Keratinocyte (primary cell): ENCODE data around the gene ELP4.

Source experiments
- EZH2 ChIP-seq: IDR thresholded peaks from one replicate; pipeline ENCODE4 v1.6.1; 2012; ENCODE audit warnings: inconsistent platforms, mild to moderate bottlenecking, low read length, moderate library complexity
- TF ChIP-seq, protein P1 (sequence below), 3 experiments: IDR thresholded peaks in 1 of 3; conservative IDR thresholded peaks in 1 of 3; optimal IDR thresholded peaks in 1 of 3; 2 replicates in 2 of 3; 3 replicates in 1 of 3; pipeline versions ENCODE3 to v1.5.1; 2011; ENCODE audit warnings: low read length in 3 of 3, mild to moderate bottlenecking in 3 of 3, moderate library complexity in 2 of 3, control low read depth in 1 of 3, inconsistent platforms in 1 of 3; ENCODE audit not compliant: insufficient read depth in 2 of 3; ENCODE audit errors: extremely low read depth in 1 of 3

- TF ChIP-seq EZH2 = peak; percentile 35
- TF ChIP-seq, protein P1, sequence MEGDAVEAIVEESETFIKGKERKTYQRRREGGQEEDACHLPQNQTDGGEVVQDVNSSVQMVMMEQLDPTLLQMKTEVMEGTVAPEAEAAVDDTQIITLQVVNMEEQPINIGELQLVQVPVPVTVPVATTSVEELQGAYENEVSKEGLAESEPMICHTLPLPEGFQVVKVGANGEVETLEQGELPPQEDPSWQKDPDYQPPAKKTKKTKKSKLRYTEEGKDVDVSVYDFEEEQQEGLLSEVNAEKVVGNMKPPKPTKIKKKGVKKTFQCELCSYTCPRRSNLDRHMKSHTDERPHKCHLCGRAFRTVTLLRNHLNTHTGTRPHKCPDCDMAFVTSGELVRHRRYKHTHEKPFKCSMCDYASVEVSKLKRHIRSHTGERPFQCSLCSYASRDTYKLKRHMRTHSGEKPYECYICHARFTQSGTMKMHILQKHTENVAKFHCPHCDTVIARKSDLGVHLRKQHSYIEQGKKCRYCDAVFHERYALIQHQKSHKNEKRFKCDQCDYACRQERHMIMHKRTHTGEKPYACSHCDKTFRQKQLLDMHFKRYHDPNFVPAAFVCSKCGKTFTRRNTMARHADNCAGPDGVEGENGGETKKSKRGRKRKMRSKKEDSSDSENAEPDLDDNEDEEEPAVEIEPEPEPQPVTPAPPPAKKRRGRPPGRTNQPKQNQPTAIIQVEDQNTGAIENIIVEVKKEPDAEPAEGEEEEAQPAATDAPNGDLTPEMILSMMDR (optimal IDR thresholded peaks at IDR 0.05 in 1 of 3, IDR thresholded peaks at IDR 0.05 in 1 of 3, conservative IDR thresholded peaks at IDR 0.05 in 1 of 3; ENCODE audit: extremely low read depth in 1 of 3, insufficient read depth in 2 of 3, low read length in 3 of 3) = peak; percentile 26 to 40 (median 28)
Measured at GRCh38 chr11:31798554-31799434, 289.2 kb downstream of the ELP4 start.
